GM21447 (cell line): ENCODE measurements around the gene PLS1.

Experiments
- ATAC-seq: cut with Tn5 transposase; IDR thresholded peaks from one replicate; pipeline ENCODE4 v1.9.1; 2021; ENCODE audit not compliant: unreplicated experiment

The PLS1 gene

GRCh38 chr3:142636664-142637063 lies 40.5 kb downstream of the PLS1 start:
- ATAC-seq = no peak

- ATAC-seq = no peak
These were observed 42.1 kb downstream of the PLS1 start for GRCh38 chr3:142638291-142638690.

- ATAC-seq = no peak
These were observed 45.3 kb downstream of the PLS1 start for GRCh38 chr3:142641504-142641903.

- ATAC-seq = no peak
These were observed 46.8 kb downstream of the PLS1 start for GRCh38 chr3:142642956-142643355.

GRCh38 chr3:142644502-142644901 lies 48.3 kb downstream of the PLS1 start:
- no peak for ATAC-seq

- no peak for ATAC-seq
These were observed 49.1 kb downstream of the PLS1 start for GRCh38 chr3:142645236-142645793.

GRCh38 chr3:142646020-142646785 lies 50.0 kb downstream of the PLS1 start:
- no peak for ATAC-seq

GRCh38 chr3:142647856-142648255 lies 51.7 kb downstream of the PLS1 start:
- ATAC-seq = no peak

GRCh38 chr3:142648950-142649349 lies 52.8 kb downstream of the PLS1 start:
- ATAC-seq = no peak

GRCh38 chr3:142650001-142650693 lies 54.0 kb downstream of the PLS1 start:
- no peak for ATAC-seq

- no peak for ATAC-seq
These were observed 55.5 kb downstream of the PLS1 start for GRCh38 chr3:142651711-142652110.

- ATAC-seq = no peak
These were observed 56.7 kb downstream of the PLS1 start for GRCh38 chr3:142652826-142653292.

GRCh38 chr3:142656575-142656974 lies 60.4 kb downstream of the PLS1 start:
- no peak for ATAC-seq

GRCh38 chr3:142657033-142657432 lies 60.8 kb downstream of the PLS1 start:
- ATAC-seq = no peak

- ATAC-seq = no peak
These were observed 64.2 kb downstream of the PLS1 start for GRCh38 chr3:142660383-142660782.

GRCh38 chr3:142660893-142661292 lies 64.7 kb downstream of the PLS1 start:
- ATAC-seq = no peak

GRCh38 chr3:142663865-142664264 lies 67.7 kb downstream of the PLS1 start:
- ATAC-seq = no peak

- no peak for ATAC-seq
These were observed 68.1 kb downstream of the PLS1 start for GRCh38 chr3:142664311-142664710.

- ATAC-seq = no peak
These were observed 68.6 kb downstream of the PLS1 start for GRCh38 chr3:142664819-142665218.

GRCh38 chr3:142670120-142670519 lies 73.9 kb downstream of the PLS1 start:
- ATAC-seq = no peak

- no peak for ATAC-seq
These were observed 80.0 kb downstream of the PLS1 start for GRCh38 chr3:142676151-142676550.

GRCh38 chr3:142680710-142681109 lies 84.5 kb downstream of the PLS1 start:
- no peak for ATAC-seq
